Neural progenitor cell (in vitro differentiated cells): ENCODE results near the gene TAF4B.
"Not testable (repeated sequence)": the region's sequence is repeated elsewhere in the genome, so short reads cannot be mapped to it uniquely, and the experiment has no call there.

Source experiments
- CTCF ChIP-seq: fragments of 200-600 bp; sonication (generic); IDR thresholded peaks from 2 replicates; pipeline ENCODE4 v1.5.1; 2017; ENCODE audit warnings: antibody characterized with exemption, mild to moderate bottlenecking
- EZH2 ChIP-seq: fragments of 200-600 bp; sonication (generic); IDR thresholded peaks from 2 replicates; pipeline ENCODE4 v1.6.1; 2017; ENCODE audit warnings: antibody characterized with exemption, mild to moderate bottlenecking, moderate library complexity
- EZH2phosphoT487 ChIP-seq: fragments of 200-600 bp; sonication (generic); IDR thresholded peaks from 2 replicates; pipeline ENCODE4 v1.6.1; 2017; ENCODE audit warnings: antibody characterized with exemption

- not testable (repeated sequence) for TF ChIP-seq CTCF, EZH2, EZH2phosphoT487
Observed at GRCh38 chr18:26238718-26239117, 12.5 kb downstream of the TAF4B start.
